K562 (cell line): Measurements from ENCODE around the gene TFPT. TPM values are rescaled to one million over a fixed set of nuclear protein-coding genes. Genes with fewer than 3 reads are reported as not detected.

Experiments used
- C11orf30 ChIP-seq: fragments of 450-650 bp; IDR thresholded peaks from 2 replicates; pipeline ENCODE4 v1.6.1; 2016; ENCODE audit warnings: low read depth, mild to moderate bottlenecking
- CBX2 ChIP-seq: fragments of 200-600 bp; sonication (generic); IDR thresholded peaks from one replicate; pipeline ENCODE4 v1.6.1; 2012; ENCODE audit warnings: mild to moderate bottlenecking, low read length, inconsistent platforms; ENCODE audit not compliant: insufficient read depth, poor library complexity, severe bottlenecking
- CHD2 ChIP-seq: IDR thresholded peaks from 2 replicates; pipeline ENCODE4 v1.6.1; 2011; ENCODE audit warnings: low read depth, low read length
- HEY1 ChIP-seq: fragments of 250-450 bp; sonication (Bioruptor Pico); IDR thresholded peaks from 2 replicates; pipeline ENCODE4 v1.5.0; 2020; ENCODE audit warnings: mild to moderate bottlenecking, moderate library complexity, borderline replicate concordance
- MEF2A ChIP-seq: IDR thresholded peaks from 2 replicates; pipeline ENCODE4 v1.6.1; 2011; ENCODE audit warnings: low read depth, mild to moderate bottlenecking, low read length, moderate library complexity; ENCODE audit not compliant: control insufficient read depth
- MTF1 ChIP-seq: fragments of 250-450 bp; sonication (Bioruptor Pico); IDR thresholded peaks from 2 replicates; pipeline ENCODE4 v1.9.0; 2021; ENCODE audit warnings: moderate library complexity, mild to moderate bottlenecking, inconsistent platforms, borderline replicate concordance
- POLR2B ChIP-seq: fragments of 450-650 bp; IDR thresholded peaks from 2 replicates; pipeline ENCODE4 v1.6.1; 2018; ENCODE audit warnings: low read depth; ENCODE audit not compliant: partially characterized antibody
- SLC30A9 ChIP-seq: fragments of 250-450 bp; sonication (Bioruptor Pico); IDR thresholded peaks from 2 replicates; pipeline ENCODE4 v1.8.0; 2022; ENCODE audit warnings: mild to moderate bottlenecking, moderate library complexity
- SMARCB1 ChIP-seq: IDR thresholded peaks from 2 replicates; pipeline ENCODE4 v1.6.1; 2011; ENCODE audit warnings: improper control_type of control experiment, low read depth; ENCODE audit not compliant: insufficient read length
- TBP ChIP-seq: optimal IDR thresholded peaks from 2 replicates; pipeline ENCODE3; 2011; ENCODE audit warnings: low read depth, low read length, improper control_type of control experiment
- ZBTB1 ChIP-seq: sonication (generic); formaldehyde crosslinking; IDR thresholded peaks from 2 replicates; pipeline ENCODE4 v1.8.1; 2023; ENCODE audit warnings: missing genetic modification reagents, low read depth, mild to moderate bottlenecking, borderline replicate concordance
- ZFPM2 ChIP-seq: fragments of 250-450 bp; sonication (Bioruptor Pico); IDR thresholded peaks from 2 replicates; pipeline ENCODE4 v1.5.1; 2022; ENCODE audit warnings: mild to moderate bottlenecking
- ZNF143 ChIP-seq: sonication (generic); formaldehyde crosslinking; IDR thresholded peaks from 2 replicates; pipeline ENCODE4 v1.9.0; 2022; ENCODE audit warnings: mild to moderate bottlenecking, missing genetic modification reagents
- ZNF165 ChIP-seq: fragments of 250-450 bp; sonication (Bioruptor Pico); IDR thresholded peaks from 2 replicates; pipeline ENCODE4 v1.4.0; 2020; ENCODE audit warnings: borderline replicate concordance
- ZNF232 ChIP-seq: sonication (generic); formaldehyde crosslinking; IDR thresholded peaks from 2 replicates; pipeline ENCODE4 v1.8.0; 2022; ENCODE audit warnings: mild to moderate bottlenecking, missing genetic modification reagents
- ZNF311 ChIP-seq: fragments of 250-450 bp; sonication (Bioruptor Pico); IDR thresholded peaks from 2 replicates; pipeline ENCODE4 v1.4.0; 2020; ENCODE audit warnings: mild to moderate bottlenecking, moderate library complexity
- ZNF57 ChIP-seq: fragments of 450-650 bp; formaldehyde crosslinking; IDR thresholded peaks from 2 replicates; pipeline ENCODE4 v1.4.0; 2020; ENCODE audit warnings: mild to moderate bottlenecking, moderate library complexity
- polyA plus RNA-seq, 8 experiments: library from polyadenylated mRNA; depleted of rRNA in 4 of 8; stranded (reverse) in 5 of 8; unstranded in 3 of 8; fragments of >200 nt; fragmentation: Nextera tagmentation in 2 of 8; fragmentation: Illumina TruSeq in 1 of 8; extraction: Ambion mirVana in 2 of 8; extraction: Trizol in 1 of 8; gene quantifications; 2 replicates each; pipeline versions ENCODE4 v1.2.1 to v1.2.3, GENCODE V29; 2011 to 2014; ENCODE audit warnings: inconsistent platforms in 1 of 8, missing spikeins in 1 of 8
- total RNA-seq, 7 experiments: library from RNA; depleted of rRNA in 6 of 7; stranded (reverse); fragments of >200 nt in 6 of 7; fragmentation: Illumina TruSeq in 2 of 7; extraction: Trizol in 2 of 7; gene quantifications; 2 replicates each; pipeline versions ENCODE4 v1.2.1 to v1.2.3, GENCODE V29; 2011 to 2021; ENCODE audit warnings: low replicate concordance in 1 of 7
- TF ChIP-seq, protein P1 (sequence below): fragments of 250-450 bp; sonication (Bioruptor Pico); IDR thresholded peaks from 2 replicates; pipeline ENCODE4 v1.4.0; 2020
- TF ChIP-seq, protein P2 (sequence below): fragments of 450-650 bp; formaldehyde crosslinking; IDR thresholded peaks from 2 replicates; pipeline ENCODE4 v1.4.0; 2022; ENCODE audit warnings: mild to moderate bottlenecking, moderate library complexity
- TF ChIP-seq, protein P3 (sequence below): sonication (generic); formaldehyde crosslinking; IDR thresholded peaks from 2 replicates; pipeline ENCODE4 v1.8.0; 2022; ENCODE audit warnings: mild to moderate bottlenecking, missing genetic modification reagents
- TF ChIP-seq, protein P4 (sequence below): fragments of 450-650 bp; formaldehyde crosslinking; IDR thresholded peaks from 2 replicates; pipeline ENCODE4 v1.4.0; 2020; ENCODE audit warnings: mild to moderate bottlenecking, moderate library complexity

Gene TFPT
- total and polyA plus RNA-seq, 9 of the 15 experiments (the other 6 are each of a cell fraction or from before 2014, with no cell fraction given), result 0.72 to 16.4 (median 9.2) TPM

DNA sequence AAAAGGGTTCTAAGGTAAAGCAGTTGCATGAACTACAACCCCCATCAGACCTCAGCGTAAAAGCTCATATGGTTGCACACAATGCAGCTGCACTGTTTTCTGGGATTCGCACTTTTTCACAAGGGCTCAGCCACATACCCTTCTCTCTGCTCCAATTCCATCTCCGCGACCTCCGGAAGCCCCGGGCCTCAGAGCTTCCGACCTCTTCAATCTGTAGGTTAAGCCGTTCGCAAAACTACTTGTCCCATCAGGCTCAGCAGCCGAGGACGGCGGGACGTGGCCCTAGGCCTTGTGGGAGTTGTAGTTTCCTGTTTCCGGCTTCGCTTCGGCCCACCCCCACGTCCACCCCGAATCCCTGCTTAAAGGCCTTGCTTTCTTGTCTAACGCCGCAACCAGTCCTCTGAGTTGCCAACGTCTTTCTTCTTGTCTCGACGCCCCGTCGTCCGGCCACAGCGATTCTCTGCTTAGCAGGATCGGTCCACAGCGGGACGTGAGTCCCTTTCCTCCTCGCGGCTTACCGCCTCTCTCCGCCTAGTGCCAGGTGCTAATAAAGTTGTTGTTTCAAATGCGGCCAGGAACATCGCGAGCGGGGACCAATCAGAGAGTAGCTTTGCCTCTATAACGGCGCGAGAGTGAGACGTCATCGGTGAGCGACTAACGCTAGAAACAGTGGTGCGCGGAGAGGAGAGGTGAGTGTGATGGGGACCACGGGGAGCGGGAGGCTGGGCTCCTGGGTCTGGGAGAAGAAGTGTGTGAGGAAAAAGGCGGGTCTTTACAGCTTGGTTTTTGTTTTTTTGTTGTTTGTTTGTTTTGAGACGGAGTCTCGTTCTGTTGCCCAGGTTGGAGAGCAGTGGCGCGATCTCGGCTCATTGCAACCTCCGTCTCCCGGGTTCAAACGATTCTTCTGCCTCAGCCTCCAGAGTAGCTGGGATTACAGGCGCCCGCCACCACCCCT, at the start of gene TFPT, which contains the start of gene PRPF31 (continued):
- TF ChIP-seq, protein P1, sequence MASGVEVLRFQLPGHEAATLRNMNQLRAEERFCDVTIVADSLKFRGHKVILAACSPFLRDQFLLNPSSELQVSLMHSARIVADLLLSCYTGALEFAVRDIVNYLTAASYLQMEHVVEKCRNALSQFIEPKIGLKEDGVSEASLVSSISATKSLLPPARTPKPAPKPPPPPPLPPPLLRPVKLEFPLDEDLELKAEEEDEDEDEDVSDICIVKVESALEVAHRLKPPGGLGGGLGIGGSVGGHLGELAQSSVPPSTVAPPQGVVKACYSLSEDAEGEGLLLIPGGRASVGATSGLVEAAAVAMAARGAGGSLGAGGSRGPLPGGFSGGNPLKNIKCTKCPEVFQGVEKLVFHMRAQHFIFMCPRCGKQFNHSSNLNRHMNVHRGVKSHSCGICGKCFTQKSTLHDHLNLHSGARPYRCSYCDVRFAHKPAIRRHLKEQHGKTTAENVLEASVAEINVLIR (CRISPR knock-in tag), result peak; percentile 98
- TF ChIP-seq HEY1 (CRISPR knock-in tag) (peak; percentile 55; the same call in 1 of the 2 replicates), ZBTB1 (CRISPR knock-in tag) (peak; percentile 64; the same call in 1 of the 2 replicates), POLR2B (peak; percentile 92), ZNF57 (CRISPR knock-in tag) (no peak), C11orf30 (peak; percentile 100), ZNF143 (CRISPR knock-in tag) (peak; percentile 97), ZFPM2 (no peak), SLC30A9 (CRISPR knock-in tag) (no peak), CBX2 (no peak), SMARCB1 (no peak), MTF1 (CRISPR knock-in tag) (no peak), ZNF165 (CRISPR knock-in tag) (peak; percentile 65; the same call in 1 of the 2 replicates), TBP (peak; percentile 88), MEF2A (no peak), ZNF311 (CRISPR knock-in tag) (peak; percentile 52; the same call in 1 of the 2 replicates), CHD2 (peak; percentile 84), ZNF232 (no peak)
- TF ChIP-seq, protein P2, sequence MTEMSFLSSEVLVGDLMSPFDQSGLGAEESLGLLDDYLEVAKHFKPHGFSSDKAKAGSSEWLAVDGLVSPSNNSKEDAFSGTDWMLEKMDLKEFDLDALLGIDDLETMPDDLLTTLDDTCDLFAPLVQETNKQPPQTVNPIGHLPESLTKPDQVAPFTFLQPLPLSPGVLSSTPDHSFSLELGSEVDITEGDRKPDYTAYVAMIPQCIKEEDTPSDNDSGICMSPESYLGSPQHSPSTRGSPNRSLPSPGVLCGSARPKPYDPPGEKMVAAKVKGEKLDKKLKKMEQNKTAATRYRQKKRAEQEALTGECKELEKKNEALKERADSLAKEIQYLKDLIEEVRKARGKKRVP (CRISPR knock-in tag), result peak; percentile 38; the same call in 1 of the 2 replicates
- TF ChIP-seq, protein P3, sequence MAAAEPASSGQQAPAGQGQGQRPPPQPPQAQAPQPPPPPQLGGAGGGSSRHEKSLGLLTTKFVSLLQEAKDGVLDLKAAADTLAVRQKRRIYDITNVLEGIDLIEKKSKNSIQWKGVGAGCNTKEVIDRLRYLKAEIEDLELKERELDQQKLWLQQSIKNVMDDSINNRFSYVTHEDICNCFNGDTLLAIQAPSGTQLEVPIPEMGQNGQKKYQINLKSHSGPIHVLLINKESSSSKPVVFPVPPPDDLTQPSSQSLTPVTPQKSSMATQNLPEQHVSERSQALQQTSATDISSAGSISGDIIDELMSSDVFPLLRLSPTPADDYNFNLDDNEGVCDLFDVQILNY (CRISPR knock-in tag), result peak; percentile 85; the same call in 1 of the 2 replicates
- TF ChIP-seq, protein P4, sequence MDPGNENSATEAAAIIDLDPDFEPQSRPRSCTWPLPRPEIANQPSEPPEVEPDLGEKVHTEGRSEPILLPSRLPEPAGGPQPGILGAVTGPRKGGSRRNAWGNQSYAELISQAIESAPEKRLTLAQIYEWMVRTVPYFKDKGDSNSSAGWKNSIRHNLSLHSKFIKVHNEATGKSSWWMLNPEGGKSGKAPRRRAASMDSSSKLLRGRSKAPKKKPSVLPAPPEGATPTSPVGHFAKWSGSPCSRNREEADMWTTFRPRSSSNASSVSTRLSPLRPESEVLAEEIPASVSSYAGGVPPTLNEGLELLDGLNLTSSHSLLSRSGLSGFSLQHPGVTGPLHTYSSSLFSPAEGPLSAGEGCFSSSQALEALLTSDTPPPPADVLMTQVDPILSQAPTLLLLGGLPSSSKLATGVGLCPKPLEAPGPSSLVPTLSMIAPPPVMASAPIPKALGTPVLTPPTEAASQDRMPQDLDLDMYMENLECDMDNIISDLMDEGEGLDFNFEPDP (CRISPR knock-in tag), result no peak
